Regular cardiac myocyte (primary cell): ENCODE data around the gene SIX2. TPM values are rescaled to one million over a fixed set of nuclear protein-coding genes. Genes with fewer than 3 reads are reported as not detected.

Source experiments
- total RNA-seq: library from RNA; depleted of rRNA; stranded (reverse); fragments of >200 nt; gene quantifications from 2 replicates; pipeline ENCODE4 v1.2.3, GENCODE V29; 2014

SIX2 gene
- total RNA-seq: 2.0 and 2.7 TPM in 2 replicates

DNA sequence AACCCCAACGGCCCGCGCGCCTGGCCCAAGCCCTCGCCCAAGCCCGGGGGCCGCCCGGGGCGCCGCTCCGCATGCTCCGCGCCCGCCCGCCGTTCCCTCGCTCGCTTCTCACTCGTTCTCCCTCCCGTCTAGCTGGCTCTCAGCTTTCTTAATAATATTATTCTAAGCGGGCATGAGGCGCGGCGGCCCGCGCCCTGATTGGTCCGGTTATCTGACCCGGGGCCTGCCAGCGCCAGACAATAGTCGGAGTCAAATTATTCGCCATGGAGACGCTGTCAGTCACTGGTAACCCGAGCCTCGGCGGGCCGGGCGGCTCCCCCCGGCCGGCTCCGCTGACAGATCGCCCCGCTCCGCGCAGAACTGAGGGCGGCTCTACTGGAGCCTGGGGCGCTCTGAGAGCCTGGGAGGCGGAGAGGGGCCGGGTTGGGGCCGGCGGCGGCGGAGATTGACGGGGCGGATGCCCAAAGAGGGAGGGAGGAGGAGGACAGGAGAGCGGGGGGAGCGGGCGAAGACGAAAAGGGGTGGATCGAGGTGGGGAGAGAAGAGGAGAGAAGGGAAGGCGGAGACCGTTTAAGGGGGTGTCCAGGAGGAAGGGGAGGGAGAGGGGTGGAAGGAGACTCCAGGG, at the start of gene SIX2:
Gene SIX2 (minus strand): TSS at position 150 of the 625 bp plus-strand sequence. CDS start 342 bp downstream, outside the sequence.

Other genes with a start within 250 kb of the SIX2 start
- gene SIX3, start 67.8 kb downstream of the SIX2 start, total RNA-seq: not detected in 2 replicates